Suprapubic skin (tissue), 4 donors: ENCODE measurements around the gene MINDY2. TPM values are rescaled to one million over a fixed set of nuclear protein-coding genes. Genes with fewer than 3 reads are reported as not detected.
A peak's percentile ranks its signal among the peaks of the same experiment; 100 is the strongest.

ENCODE experiments used
- DNase-seq, 2 donors: peaks; one replicate each; pipeline ENCODE4 v3.0.0-alpha.2; 2019; ENCODE audit warnings: low spot score in 2 of 2
- H3K27ac ChIP-seq: fragments of 200-600 bp; sonication (generic); one replicate; pipeline ENCODE4 v1.5.1; 2019
- H3K27me3 ChIP-seq: fragments of 200-600 bp; sonication (generic); one replicate; pipeline ENCODE4 v1.5.1; 2019
- H3K36me3 ChIP-seq: fragments of 200-600 bp; sonication (generic); one replicate; pipeline ENCODE4 v1.5.1; 2019
- H3K4me1 ChIP-seq: fragments of 200-600 bp; sonication (generic); one replicate; pipeline ENCODE4 v1.5.1; 2019
- H3K4me3 ChIP-seq: fragments of 200-600 bp; sonication (generic); one replicate; pipeline ENCODE4 v1.5.1; 2019; ENCODE audit warnings: mild to moderate bottlenecking
- H3K9me3 ChIP-seq: fragments of 200-600 bp; sonication (generic); one replicate; pipeline ENCODE4 v1.5.1; 2019
- EP300 ChIP-seq: sonication (generic); formaldehyde crosslinking; IDR thresholded peaks from one replicate; pipeline ENCODE4 v1.6.1; 2017; ENCODE audit warnings: antibody characterized with exemption
- POLR2A ChIP-seq, 2 donors: fragments of 450-650 bp; IDR thresholded peaks; one replicate each; pipeline ENCODE4 v1.6.1; 2017; ENCODE audit warnings: antibody characterized with exemption in 2 of 2, mild to moderate bottlenecking in 2 of 2, moderate library complexity in 2 of 2
- POLR2AphosphoS5 ChIP-seq, 3 donors: sonication (generic); formaldehyde crosslinking; IDR thresholded peaks; one replicate each; pipeline ENCODE4 v1.6.1; 2017; ENCODE audit warnings: antibody characterized with exemption in 3 of 3
- WGBS: methylation state at CpG from one replicate; pipeline ENCODE4 v1.1.5; 2018; 5-methylcytosine and 5-hydroxymethylcytosine counted together
- total RNA-seq, 4 donors: library from RNA; depleted of rRNA; stranded (reverse); fragments of >200 nt; gene quantifications; one replicate each; pipeline ENCODE4 v1.1.0, GENCODE V29; 2016
- TF ChIP-seq, protein P1 (sequence below), 2 donors: fragments of 200-600 bp in 1 of 2; fragments of 450-650 bp in 1 of 2; sonication (generic) in 1 of 2; IDR thresholded peaks; one replicate each; pipeline ENCODE4 v1.5.1; 2016 to 2019; ENCODE audit warnings: antibody characterized with exemption in 2 of 2, mild to moderate bottlenecking in 1 of 2, moderate library complexity in 1 of 2

MINDY2 gene, protein sequence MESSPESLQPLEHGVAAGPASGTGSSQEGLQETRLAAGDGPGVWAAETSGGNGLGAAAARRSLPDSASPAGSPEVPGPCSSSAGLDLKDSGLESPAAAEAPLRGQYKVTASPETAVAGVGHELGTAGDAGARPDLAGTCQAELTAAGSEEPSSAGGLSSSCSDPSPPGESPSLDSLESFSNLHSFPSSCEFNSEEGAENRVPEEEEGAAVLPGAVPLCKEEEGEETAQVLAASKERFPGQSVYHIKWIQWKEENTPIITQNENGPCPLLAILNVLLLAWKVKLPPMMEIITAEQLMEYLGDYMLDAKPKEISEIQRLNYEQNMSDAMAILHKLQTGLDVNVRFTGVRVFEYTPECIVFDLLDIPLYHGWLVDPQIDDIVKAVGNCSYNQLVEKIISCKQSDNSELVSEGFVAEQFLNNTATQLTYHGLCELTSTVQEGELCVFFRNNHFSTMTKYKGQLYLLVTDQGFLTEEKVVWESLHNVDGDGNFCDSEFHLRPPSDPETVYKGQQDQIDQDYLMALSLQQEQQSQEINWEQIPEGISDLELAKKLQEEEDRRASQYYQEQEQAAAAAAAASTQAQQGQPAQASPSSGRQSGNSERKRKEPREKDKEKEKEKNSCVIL
- total RNA-seq, result 10 to 100 TPM; 11.4 to 31.1 (median 20.5) TPM

DNA sequence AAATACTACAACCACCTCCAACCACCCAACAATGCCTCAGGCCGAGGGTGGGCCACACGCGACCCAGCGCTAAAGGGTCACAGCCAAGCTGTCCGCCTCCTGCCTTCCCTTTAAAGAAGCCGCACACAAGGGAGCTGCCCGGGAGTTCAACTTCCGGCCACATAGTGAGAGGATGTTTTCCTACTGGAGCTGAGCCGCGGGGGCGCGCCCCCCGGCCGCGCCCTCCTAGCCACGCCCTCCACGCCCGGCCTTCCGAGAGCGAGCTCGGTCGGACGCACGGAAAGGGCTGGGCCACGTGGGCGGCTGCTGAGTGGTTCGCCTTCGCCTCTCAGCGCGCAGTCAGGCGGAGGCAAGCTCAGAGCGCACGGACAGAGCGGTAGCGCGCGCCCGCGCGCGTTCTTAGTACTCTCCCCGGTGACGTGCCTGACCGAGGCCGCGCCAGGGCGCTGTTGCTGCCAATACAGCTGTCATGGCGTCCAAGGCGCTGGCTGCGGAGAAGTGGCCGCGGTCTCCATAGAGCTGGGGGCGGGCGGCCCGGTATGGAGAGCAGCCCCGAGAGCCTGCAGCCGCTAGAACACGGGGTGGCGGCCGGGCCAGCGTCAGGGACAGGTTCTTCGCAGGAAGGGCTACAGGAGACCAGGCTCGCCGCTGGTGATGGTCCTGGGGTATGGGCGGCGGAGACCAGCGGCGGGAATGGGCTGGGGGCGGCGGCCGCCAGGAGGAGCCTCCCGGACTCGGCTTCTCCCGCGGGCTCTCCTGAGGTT lies at the start of gene MINDY2:
TSS of gene MINDY2 (plus strand) at position 446 of the 764 bp plus-strand sequence. CDS start at position 540, 94 bp downstream.
- Histone ChIP-seq H3K27ac (peak within 1 kb of the TSS; percentile 96), H3K4me1 (peaks cover 41% of the 10 kb centered on the region), H3K27me3 (no peaks in the 10 kb centered on the region), H3K9me3 (no peaks in the 10 kb centered on the region), H3K36me3 (no peaks in the 10 kb centered on the region), H3K4me3 (peak within 1 kb of the TSS; percentile 92)
- TF ChIP-seq POLR2A (IDR thresholded peaks at IDR 0.05) (no peak), EP300 (no peak), POLR2AphosphoS5 (IDR thresholded peaks at IDR 0.05) (peak in 2 of 3 donors; percentile 64 to 65)
- TF ChIP-seq, protein P1, sequence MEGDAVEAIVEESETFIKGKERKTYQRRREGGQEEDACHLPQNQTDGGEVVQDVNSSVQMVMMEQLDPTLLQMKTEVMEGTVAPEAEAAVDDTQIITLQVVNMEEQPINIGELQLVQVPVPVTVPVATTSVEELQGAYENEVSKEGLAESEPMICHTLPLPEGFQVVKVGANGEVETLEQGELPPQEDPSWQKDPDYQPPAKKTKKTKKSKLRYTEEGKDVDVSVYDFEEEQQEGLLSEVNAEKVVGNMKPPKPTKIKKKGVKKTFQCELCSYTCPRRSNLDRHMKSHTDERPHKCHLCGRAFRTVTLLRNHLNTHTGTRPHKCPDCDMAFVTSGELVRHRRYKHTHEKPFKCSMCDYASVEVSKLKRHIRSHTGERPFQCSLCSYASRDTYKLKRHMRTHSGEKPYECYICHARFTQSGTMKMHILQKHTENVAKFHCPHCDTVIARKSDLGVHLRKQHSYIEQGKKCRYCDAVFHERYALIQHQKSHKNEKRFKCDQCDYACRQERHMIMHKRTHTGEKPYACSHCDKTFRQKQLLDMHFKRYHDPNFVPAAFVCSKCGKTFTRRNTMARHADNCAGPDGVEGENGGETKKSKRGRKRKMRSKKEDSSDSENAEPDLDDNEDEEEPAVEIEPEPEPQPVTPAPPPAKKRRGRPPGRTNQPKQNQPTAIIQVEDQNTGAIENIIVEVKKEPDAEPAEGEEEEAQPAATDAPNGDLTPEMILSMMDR (IDR thresholded peaks at IDR 0.05), result peak in 1 of 2 donors; percentile 28
- 0% methylated on average over 5 of the region's 75 CpGs for WGBS
- DNase-seq, result peak; percentile 97 to 98

DNA sequence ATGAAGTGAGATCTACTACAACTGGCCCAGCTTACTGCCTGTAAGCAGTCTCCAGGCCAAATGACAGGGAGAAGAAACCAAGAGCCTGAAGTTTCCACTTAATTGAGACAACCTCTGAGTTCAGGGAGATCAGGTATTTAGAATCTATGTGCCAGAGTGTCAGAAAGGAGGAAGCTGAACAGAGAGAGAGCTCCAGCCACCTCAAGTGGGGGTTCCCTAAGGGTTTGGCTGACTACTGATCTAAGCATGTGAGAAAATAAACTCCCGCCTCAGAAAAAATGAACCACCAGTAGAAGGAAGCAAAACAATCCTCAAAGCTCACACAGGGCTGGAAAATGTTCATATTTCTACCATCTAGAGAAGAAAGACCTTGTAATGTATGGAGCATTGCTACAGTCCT lies 46.6 kb upstream of the MINDY2 start:
- no peak for DNase-seq
- Histone ChIP-seq H3K9me3 (no peaks in the 10 kb centered on the region), H3K27me3 (no peaks in the 10 kb centered on the region), H3K4me1 (peaks cover 12% of the 10 kb centered on the region), H3K27ac (no peak overlapping the region), H3K4me3 (no peak overlapping the region), H3K36me3 (no peaks in the 10 kb centered on the region)
- TF ChIP-seq EP300 (no peak), POLR2A (IDR thresholded peaks at IDR 0.05) (no peak), POLR2AphosphoS5 (IDR thresholded peaks at IDR 0.05) (no peak)
- TF ChIP-seq, protein P1 (IDR thresholded peaks at IDR 0.05), result no peak
- WGBS, result 56% methylated on average over 1 of the region's 1 CpG

DNA sequence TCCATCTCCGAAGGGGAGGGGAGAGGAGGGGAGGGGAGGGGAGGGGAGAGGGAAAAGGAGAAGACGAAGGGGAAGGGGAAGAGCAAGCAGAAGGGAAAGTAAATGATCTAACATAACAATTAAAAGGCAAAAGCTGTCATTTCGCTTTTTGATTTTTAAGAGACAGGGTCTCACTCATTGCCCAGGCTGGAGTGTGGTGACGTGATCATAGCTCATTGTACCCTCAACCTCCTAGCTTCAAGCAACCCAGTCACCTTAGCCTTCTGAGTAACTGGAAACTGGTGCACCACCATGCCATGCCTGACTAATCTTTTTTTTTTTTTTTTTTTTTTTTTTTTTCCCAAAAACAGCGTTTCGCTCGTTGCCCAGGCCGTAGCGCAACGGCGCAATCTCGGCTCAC lies 44.2 kb upstream of the MINDY2 start:
- 89% methylated on average over 4 of the region's 12 CpGs for WGBS
- H3K4me3 ChIP-seq, result no peak overlapping the region
- DNase-seq, result no peak
- no peaks in the 10 kb centered on the region for H3K27me3 ChIP-seq
- H3K36me3 ChIP-seq, result no peaks in the 10 kb centered on the region
- H3K4me1 ChIP-seq, result peaks cover 24% of the 10 kb centered on the region
- no peaks in the 10 kb centered on the region for H3K9me3 ChIP-seq
- no peak overlapping the region for H3K27ac ChIP-seq
- TF ChIP-seq POLR2A (IDR thresholded peaks at IDR 0.05) (no peak), EP300 (no peak), POLR2AphosphoS5 (IDR thresholded peaks at IDR 0.05) (no peak)
- TF ChIP-seq, protein P1 (IDR thresholded peaks at IDR 0.05), result no peak

DNA sequence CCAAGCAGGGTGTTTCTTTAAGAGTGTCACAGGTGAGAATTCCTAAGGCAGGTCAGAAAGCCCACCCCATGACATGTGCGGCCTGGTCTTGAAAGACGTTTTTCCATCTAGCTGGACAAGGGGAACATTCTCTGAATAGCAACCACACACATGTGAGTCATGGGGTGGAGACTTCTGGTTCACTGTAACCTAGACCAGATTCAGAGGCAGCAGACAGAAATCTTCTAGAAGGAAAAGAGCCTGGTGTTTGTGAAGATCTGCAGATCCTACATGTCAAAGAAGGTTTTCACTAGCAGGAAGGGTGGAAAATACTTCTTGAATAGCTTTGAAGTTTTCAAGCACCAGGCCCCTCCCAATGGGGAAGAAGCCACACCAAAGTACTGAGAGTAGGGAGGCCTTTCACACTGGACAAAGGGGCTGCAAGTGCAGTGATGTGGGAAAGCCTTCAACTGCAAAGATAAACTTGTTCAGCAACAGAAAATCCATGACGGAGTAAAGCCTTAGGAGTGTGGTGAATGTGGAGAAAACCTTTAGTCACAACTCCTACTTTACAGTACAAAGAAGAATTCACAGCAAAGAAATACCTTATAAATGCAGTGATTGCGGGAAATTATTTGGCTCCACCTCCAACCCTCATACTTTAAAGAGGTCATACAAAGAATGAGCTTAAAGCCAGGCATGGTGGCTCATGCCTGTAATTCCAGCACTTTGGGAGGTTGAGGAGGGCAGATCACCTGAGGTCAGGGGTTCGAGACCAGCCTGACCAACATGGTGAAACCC lies 39.2 kb upstream of the MINDY2 start:
- TF ChIP-seq, protein P1 (IDR thresholded peaks at IDR 0.05), result no peak
- peak overlapping the region; percentile 60 for H3K27ac ChIP-seq
- peaks cover 48% of the 10 kb centered on the region for H3K4me1 ChIP-seq
- no peaks in the 10 kb centered on the region for H3K36me3 ChIP-seq
- no peaks in the 10 kb centered on the region for H3K27me3 ChIP-seq
- no peaks in the 10 kb centered on the region for H3K9me3 ChIP-seq
- 69% methylated on average over 5 of the region's 5 CpGs for WGBS
- no peak for DNase-seq
- no peak overlapping the region for H3K4me3 ChIP-seq
